ENCODE results near the gene COL18A1.

GRCh38 chr21:45412491-45412890 lies 7.5 kb downstream of the COL18A1 start:
- TF ChIP-seq TGIF2 (CRISPR knock-in tag; IDR thresholded peaks at IDR 0.05) (no peak), ESRRA (IDR thresholded peaks at IDR 0.05; ENCODE audit: borderline replicate concordance, low read depth) (no peak), THAP12 (CRISPR knock-in tag; IDR thresholded peaks at IDR 0.05) (no peak), CTCF (IDR thresholded peaks at IDR 0.05 in 2 of 3, conservative IDR thresholded peaks at IDR 0.05 in 1 of 3; ENCODE audit: insufficient read depth in 2 of 3, low read depth in 1 of 3, low read length in 3 of 3) (no peak), POLR2A (conservative IDR thresholded peaks at IDR 0.05) (no peak)
